Measurements from ENCODE around the gene SMAGP. TPM values are rescaled to one million over a fixed set of nuclear protein-coding genes. Genes with fewer than 3 reads are reported as not detected.

SMAGP gene
- total and polyA plus RNA-seq, 2 donors (not counting 3 experiments of a cell fraction or from before 2014, with no cell fraction given) = 21.4 to 26.2 TPM

DNA sequence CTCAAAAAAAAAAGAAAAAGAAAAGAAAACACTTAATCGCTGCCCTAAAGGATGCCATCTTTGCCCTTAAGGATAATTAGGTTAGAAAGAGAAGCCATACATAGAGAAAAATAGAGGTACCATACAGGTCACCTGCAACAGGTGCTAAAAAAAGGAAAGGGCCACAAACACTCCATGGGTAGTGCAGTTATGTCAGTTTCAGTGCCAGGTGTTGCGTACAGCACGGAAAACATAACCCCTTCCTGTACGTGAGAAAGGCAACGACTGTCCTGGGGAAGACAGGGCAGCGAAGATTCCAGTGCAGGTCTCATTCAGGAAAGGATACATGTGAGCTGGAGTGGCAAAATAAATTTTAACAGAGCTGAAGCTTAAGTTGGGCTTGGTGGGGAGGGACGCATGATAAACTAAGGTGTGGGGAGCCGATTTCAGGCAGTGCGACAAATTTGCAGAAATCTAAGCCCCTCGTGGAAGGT, 32.1 kb downstream of the SMAGP start:
- H3K9me3 ChIP-seq (replicated peaks; ENCODE audit: control insufficient read depth, insufficient read depth, low read length) = no peaks in the 10 kb centered on the region
- FAIRE-seq = peak; percentile 38
- no peak for DNase-seq (ENCODE audit: low read depth, low spot score)
- peaks cover 12% of the 10 kb centered on the region for H3K4me1 ChIP-seq (ENCODE audit: control insufficient read depth, extremely low read depth, insufficient read depth, low read length)
- peaks cover 19% of the 10 kb centered on the region for H3K79me2 ChIP-seq (ENCODE audit: control insufficient read depth, insufficient read depth, low read length)
- intact Hi-C loops (cut with micrococcal nuclease) = loop anchor here (2.0 to 5.0 kb wide), 3 partner anchors 19 to 191 kb away; partner anchors contain the start of genes CSRNP2, LETMD1 and POU6F1
- ChIA-PET POLR2A (interaction anchor here (0.7 to 1.0 kb wide), 2 partner anchors 33 to 154 kb away, joined by 3 to 4 read pairs; no protein-coding TSS in a partner anchor), CTCF (interaction anchor here (0.6 to 1.9 kb wide), 7 partner anchors 20 to 412 kb away, joined by 3 to 11 read pairs (median 3); partner anchors contain the start of gene POU6F1)
- H3K36me3 ChIP-seq (ENCODE audit: control insufficient read depth in 2 of 2, extremely low read depth in 1 of 2, insufficient read depth in 2 of 2, low read length in 2 of 2) = peaks cover 14 to 19% of the 10 kb centered on the region in 2 experiments
- dilution Hi-C loops (cut with MboI; ENCODE audit: extremely low pct_ligation_motif_present, low sequenced_read_pairs) = no loop called here
- H3K27me3 ChIP-seq (ENCODE audit: control insufficient read depth in 2 of 2, insufficient read depth in 2 of 2, low read length in 2 of 2) = no peaks in the 10 kb centered on the region
- TF ChIP-seq CTCF (IDR thresholded peaks at IDR 0.05; ENCODE audit: extremely low read depth in 1 of 2, insufficient read depth in 1 of 2, low read depth in 1 of 2, low read length in 2 of 2) (no peak), JUN (IDR thresholded peaks at IDR 0.05; ENCODE audit: borderline replicate concordance, insufficient read depth, insufficient read length, low read depth) (no peak), POLR2AphosphoS5 (IDR thresholded peaks at IDR 0.05; ENCODE audit: insufficient read depth, low read depth, low read length) (no peak), POLR2A (IDR thresholded peaks at IDR 0.05; ENCODE audit: low read depth, low read length) (no peak), GATA2 (IDR thresholded peaks at IDR 0.05; ENCODE audit: insufficient read depth, insufficient read length, low read depth, low read length) (no peak), EZH2 (IDR thresholded peaks at IDR 0.05; ENCODE audit: borderline replicate concordance, low read depth, low read length, severe bottlenecking) (no peak), FOS (IDR thresholded peaks at IDR 0.05; ENCODE audit: borderline replicate concordance, insufficient read depth, low read length) (no peak), MYC (IDR thresholded peaks at IDR 0.05; ENCODE audit: low read depth, low read length) (no peak)
- TF ChIP-seq, protein P1, sequence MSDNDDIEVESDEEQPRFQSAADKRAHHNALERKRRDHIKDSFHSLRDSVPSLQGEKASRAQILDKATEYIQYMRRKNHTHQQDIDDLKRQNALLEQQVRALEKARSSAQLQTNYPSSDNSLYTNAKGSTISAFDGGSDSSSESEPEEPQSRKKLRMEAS (IDR thresholded peaks at IDR 0.05; ENCODE audit: insufficient read depth, insufficient read length) = no peak
- H4K20me1 ChIP-seq (replicated peaks; ENCODE audit: control insufficient read depth, extremely low read depth, insufficient read depth, low read length) = no peaks in the 10 kb centered on the region
- peak overlapping the region; percentile 14 for H3K27ac ChIP-seq (ENCODE audit: insufficient read depth, low read depth, low read length)
- peak overlapping the region; percentile 69 for H2AFZ ChIP-seq (ENCODE audit: low read depth, low read length)
- BruUV-seq (replicated peaks) = no TSS peak
- peak overlapping the region; percentile 27 for H3K9ac ChIP-seq (replicated peaks; ENCODE audit: extremely low read depth, insufficient read depth, low read length)
- H3K9me1 ChIP-seq (replicated peaks; ENCODE audit: control insufficient read depth, extremely low read depth, insufficient read depth, low read length) = no peaks in the 10 kb centered on the region
- H3K4me3 ChIP-seq (replicated peaks in 1 of 3; ENCODE audit: insufficient read depth in 1 of 3, low read depth in 1 of 3, low read length in 3 of 3) = peak overlapping the region; percentile 11 to 97 (median 66)
- H3K4me2 ChIP-seq (ENCODE audit: insufficient read depth, low read length) = peak overlapping the region; percentile 79
